ENCODE data around the gene HPSE2. TPM values are rescaled to one million over a fixed set of nuclear protein-coding genes. Genes with fewer than 3 reads are reported as not detected.

The HPSE2 gene
- total and polyA plus RNA-seq, 2 of the 13 experiments (the other 11 are each of a cell fraction or from before 2014, with no cell fraction given): 0.01 TPM; not detected in 1

- TF ChIP-seq RNF219 (CRISPR knock-in tag; IDR thresholded peaks at IDR 0.05): no peak
- no peak for TF ChIP-seq ZNF766 (CRISPR knock-in tag; IDR thresholded peaks at IDR 0.05; ENCODE audit: borderline replicate concordance)
- TF ChIP-seq MXD1 (CRISPR knock-in tag; IDR thresholded peaks at IDR 0.05): no peak
- no peak for TF ChIP-seq NBN (conservative IDR thresholded peaks at IDR 0.05)
- TF ChIP-seq EHMT2 (IDR thresholded peaks at IDR 0.05; ENCODE audit: borderline replicate concordance, low read depth, low read length): no peak
- no peak for TF ChIP-seq NFE2 (CRISPR knock-in tag; IDR thresholded peaks at IDR 0.05)
- TF ChIP-seq POGK (CRISPR knock-in tag; conservative IDR thresholded peaks at IDR 0.05): no peak
- no peak for TF ChIP-seq ATF7-NPFF (CRISPR knock-in tag; IDR thresholded peaks at IDR 0.05; ENCODE audit: low read depth)
- TF ChIP-seq CHD4 (IDR thresholded peaks at IDR 0.05; ENCODE audit: borderline replicate concordance, low read length): no peak
- TF ChIP-seq ATF1 (CRISPR knock-in tag; IDR thresholded peaks at IDR 0.05): no peak
Measured at GRCh38 chr10:98910546-98910945, 325.1 kb downstream of the HPSE2 start (continued).

DNA sequence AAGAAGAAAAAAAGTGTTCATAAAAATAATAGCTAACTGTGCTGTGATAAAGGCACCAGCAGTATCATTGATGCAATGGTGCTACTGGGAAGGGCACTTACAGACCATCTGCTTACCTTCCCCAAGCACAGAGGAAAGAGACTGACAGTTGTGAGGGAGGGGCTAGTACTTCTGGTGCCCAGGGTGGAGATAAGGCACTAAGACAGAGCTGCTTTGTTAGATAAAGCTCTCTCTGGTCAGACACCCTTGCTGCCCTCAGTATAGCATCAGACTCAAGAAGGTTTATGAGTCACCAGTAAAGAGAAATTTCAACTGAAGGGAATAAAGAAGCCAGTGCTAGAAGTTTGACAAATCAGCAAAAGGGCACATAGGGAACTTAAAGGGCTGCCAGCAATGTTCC, 325.6 kb downstream of the HPSE2 start:
- Histone ChIP-seq H3K4me1 (ENCODE audit: insufficient read depth, low read length) (no peaks in the 10 kb centered on the region), H4K20me1 (ENCODE audit: insufficient read depth, low read length) (no peaks in the 10 kb centered on the region), H3K27ac (ENCODE audit: extremely low read length, insufficient read depth, low read length) (no peak overlapping the region), H3K4me3 (replicated peaks in 1 of 3; ENCODE audit: insufficient read depth in 1 of 3, low read depth in 2 of 3, low read length in 3 of 3) (no peak overlapping the region), H3K27me3 (ENCODE audit: control insufficient read depth in 1 of 2, insufficient read depth in 2 of 2, low read length in 2 of 2) (no peaks in the 10 kb centered on the region; a peak in 1 of 5 replicates), H3K79me2 (ENCODE audit: insufficient read depth, low read length) (no peaks in the 10 kb centered on the region), H3K4me2 (ENCODE audit: low read depth, low read length) (no peak overlapping the region), H3K36me3 (replicated peaks in 1 of 2; ENCODE audit: control insufficient read depth in 1 of 2, insufficient read depth in 2 of 2, low read length in 2 of 2) (no peaks in the 10 kb centered on the region), H3K9ac (ENCODE audit: insufficient read depth, low read depth, low read length) (no peak overlapping the region), H3K9me3 (ENCODE audit: low read length) (no peaks in the 10 kb centered on the region), H2AFZ (ENCODE audit: low read length) (no peak overlapping the region)
- FAIRE-seq (no peak), ATAC-seq (no peak), DNase-seq (ENCODE audit: low spot score) (no peak)
- CTCF ChIA-PET (ENCODE audit: low intra/inter-chr PET ratio, low total read pairs): no interaction called here
- intact Hi-C loops (cut with micrococcal nuclease; ENCODE audit: unreplicated experiment): no loop called here
- POLR2A ChIA-PET: no interaction called here
- BruUV-seq (replicated peaks): no TSS peak
- in situ Hi-C loops (cut with HindIII; ENCODE audit: extremely low pct_ligation_motif_present, low pct_unique_long_range_greater_than_20kb): no loop called here
- TF ChIP-seq ZNF263 (CRISPR knock-in tag; IDR thresholded peaks at IDR 0.05): no peak
- TF ChIP-seq, protein P1, sequence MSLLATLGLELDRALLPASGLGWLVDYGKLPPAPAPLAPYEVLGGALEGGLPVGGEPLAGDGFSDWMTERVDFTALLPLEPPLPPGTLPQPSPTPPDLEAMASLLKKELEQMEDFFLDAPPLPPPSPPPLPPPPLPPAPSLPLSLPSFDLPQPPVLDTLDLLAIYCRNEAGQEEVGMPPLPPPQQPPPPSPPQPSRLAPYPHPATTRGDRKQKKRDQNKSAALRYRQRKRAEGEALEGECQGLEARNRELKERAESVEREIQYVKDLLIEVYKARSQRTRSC (CRISPR knock-in tag; IDR thresholded peaks at IDR 0.05; ENCODE audit: low read depth): no peak
- no peak for TF ChIP-seq ZNF788 (CRISPR knock-in tag; IDR thresholded peaks at IDR 0.05; ENCODE audit: borderline replicate concordance)
- no peak for TF ChIP-seq NKX3-1 (CRISPR knock-in tag; IDR thresholded peaks at IDR 0.05)
- no peak for TF ChIP-seq NFAT5 (CRISPR knock-in tag; IDR thresholded peaks at IDR 0.05)
